IMR-90 (cell line): ENCODE data around the gene PCED1B. TPM values are rescaled to one million over a fixed set of nuclear protein-coding genes. Genes with fewer than 3 reads are reported as not detected.

ENCODE experiments used
- ATAC-seq: fragments of 200-7000 bp; cut with Tn5 transposase; 2 replicates; pipeline ENCODE4 v1.9.1; 2020; ENCODE audit warnings: low read depth, mild to moderate bottlenecking, moderate library complexity
- BruUV-seq: library from RNA; stranded (reverse); fragments of 400-500 nt; replicated peaks from 2 replicates; lab custom pipeline; 2021; lab: Mats Ljungman, UMichigan
- CTCF ChIA-PET: fragments of 300-600 bp; formaldehyde crosslinking; extraction: SDS; loops from one replicate; lab custom pipeline; 2021; ENCODE audit warnings: antibody characterized with exemption; lab: Yijun Ruan, JAX
- POLR2A ChIA-PET: fragments of 300-600 bp; sonication (Branson Sonifier 250); formaldehyde crosslinking; loops from one replicate; lab custom pipeline; 2022; ENCODE audit warnings: antibody characterized with exemption; ENCODE audit not compliant: unreplicated experiment; lab: Charles Lee
- DNase-seq: peaks from one replicate; pipeline ENCODE4 v3.0.0; 2013
- H2AFZ ChIP-seq: replicated peaks from 2 replicates; pipeline ENCODE3; 2013; ENCODE audit warnings: low read length, mild to moderate bottlenecking; ENCODE audit not compliant: poor library complexity
- H2AK5ac ChIP-seq: 2 replicates; pipeline ENCODE4 v1.6.1; 2013; ENCODE audit warnings: low read depth, low read length, inconsistent platforms
- H2AK9ac ChIP-seq: replicated peaks from 2 replicates; pipeline ENCODE3; 2013; ENCODE audit warnings: mild to moderate bottlenecking, low read depth, low read length, moderate library complexity; ENCODE audit not compliant: poor library complexity
- H2BK120ac ChIP-seq: 2 replicates; pipeline ENCODE4 v1.6.1; 2013; ENCODE audit warnings: low read depth, low read length, inconsistent platforms
- H2BK15ac ChIP-seq: 3 replicates; pipeline ENCODE4 v1.6.1; 2013; ENCODE audit warnings: low read depth, low read length, inconsistent platforms
- H2BK20ac ChIP-seq: 2 replicates; pipeline ENCODE4 v1.6.1; 2013; ENCODE audit warnings: low read depth, mild to moderate bottlenecking, inconsistent platforms, low read length, moderate library complexity
- H2BK5ac ChIP-seq: 2 replicates; pipeline ENCODE4 v1.6.1; 2013; ENCODE audit warnings: mild to moderate bottlenecking, low read depth, low read length, inconsistent platforms; ENCODE audit not compliant: poor library complexity, severe bottlenecking
- H3K14ac ChIP-seq: replicated peaks from 2 replicates; pipeline ENCODE4 v1.6.1; 2013; ENCODE audit warnings: low read depth, low read length, inconsistent platforms
- H3K18ac ChIP-seq: 2 replicates; pipeline ENCODE4 v1.6.1; 2013; ENCODE audit warnings: low read depth, low read length, control low read depth
- H3K23ac ChIP-seq: 2 replicates; pipeline ENCODE4 v1.6.1; 2013; ENCODE audit warnings: low read depth, low read length, inconsistent platforms
- H3K27ac ChIP-seq: 2 replicates; pipeline ENCODE4 v1.5.1; 2013; ENCODE audit warnings: mild to moderate bottlenecking, control low read depth, low read length; ENCODE audit not compliant: insufficient read depth
- H3K27me3 ChIP-seq: 2 replicates; pipeline ENCODE4 v1.6.1; 2013; ENCODE audit warnings: low read length; ENCODE audit not compliant: control insufficient read depth, insufficient read depth
- H3K36me3 ChIP-seq: 2 replicates; pipeline ENCODE4 v1.6.1; 2013; ENCODE audit warnings: low read length, mixed read lengths; ENCODE audit not compliant: control insufficient read depth, insufficient read depth
- H3K4ac ChIP-seq: 2 replicates; pipeline ENCODE4 v1.6.1; 2013; ENCODE audit warnings: low read depth, low read length, inconsistent platforms
- H3K4me1 ChIP-seq: 2 replicates; pipeline ENCODE4 v1.6.1; 2013; ENCODE audit warnings: low read length, mixed read lengths; ENCODE audit not compliant: control insufficient read depth, insufficient read depth
- H3K4me2 ChIP-seq: 2 replicates; pipeline ENCODE4 v1.6.1; 2013; ENCODE audit warnings: low read depth, mild to moderate bottlenecking, control low read depth, low read length, moderate library complexity
- H3K4me3 ChIP-seq: 2 replicates; pipeline ENCODE4 v1.5.1; 2013; ENCODE audit warnings: low read depth, mild to moderate bottlenecking, control low read depth, low read length, moderate library complexity; ENCODE audit not compliant: insufficient read depth
- H3K56ac ChIP-seq: 2 replicates; pipeline ENCODE4 v1.6.1; 2013; ENCODE audit warnings: low read length, inconsistent platforms; ENCODE audit not compliant: insufficient read depth; ENCODE audit errors: extremely low read depth
- H3K79me1 ChIP-seq, 2 experiments: 2 replicates each; pipeline ENCODE4 v1.6.1; 2013; ENCODE audit warnings: low read length in 2 of 2, inconsistent platforms in 1 of 2, low read depth in 1 of 2
- H3K9ac ChIP-seq: 2 replicates; pipeline ENCODE4 v1.6.1; 2013; ENCODE audit warnings: low read depth, low read length, control low read depth
- H3K9me1 ChIP-seq: 2 replicates; pipeline ENCODE4 v1.6.1; 2013; ENCODE audit warnings: low read length, inconsistent platforms; ENCODE audit not compliant: insufficient read depth
- H3K9me3 ChIP-seq: 2 replicates; pipeline ENCODE4 v1.6.1; 2013; ENCODE audit warnings: low read length; ENCODE audit not compliant: control insufficient read depth, insufficient read depth
- H4K20me1 ChIP-seq: 2 replicates; pipeline ENCODE4 v1.6.1; 2013; ENCODE audit warnings: low read length, inconsistent platforms; ENCODE audit not compliant: insufficient read depth
- H4K5ac ChIP-seq: 2 replicates; pipeline ENCODE4 v1.6.1; 2013; ENCODE audit warnings: mild to moderate bottlenecking, low read depth, low read length, control low read depth
- H4K8ac ChIP-seq, 2 experiments: 2 replicates each; pipeline ENCODE4 v1.6.1; 2013; ENCODE audit warnings: low read depth in 2 of 2, low read length in 2 of 2, control low read depth in 1 of 2, inconsistent platforms in 1 of 2
- H4K91ac ChIP-seq: 2 replicates; pipeline ENCODE4 v1.6.1; 2013; ENCODE audit warnings: low read depth, low read length, inconsistent platforms; ENCODE audit not compliant: insufficient read depth
- BHLHE40 ChIP-seq: fragments of 150-350 bp; IDR thresholded peaks from 2 replicates; pipeline ENCODE4 v1.6.1; 2016; ENCODE audit warnings: mild to moderate bottlenecking, low read depth, low read length
- CEBPB ChIP-seq: IDR thresholded peaks from 2 replicates; pipeline ENCODE4 v1.6.1; 2012; ENCODE audit warnings: low read depth, low read length, improper control_type of control experiment
- FOS ChIP-seq: fragments of 150-350 bp; IDR thresholded peaks from 2 replicates; pipeline ENCODE4 v1.6.1; 2016; ENCODE audit warnings: low read depth, low read length
- MAFK ChIP-seq: IDR thresholded peaks from 2 replicates; pipeline ENCODE4 v1.6.1; 2012; ENCODE audit warnings: low read depth, low read length, improper control_type of control experiment
- MAZ ChIP-seq: IDR thresholded peaks from 2 replicates; pipeline ENCODE4 v1.6.1; 2012; ENCODE audit warnings: low read depth, mild to moderate bottlenecking, low read length, improper control_type of control experiment, moderate library complexity, borderline replicate concordance
- POLR2A ChIP-seq: IDR thresholded peaks from 2 replicates; pipeline ENCODE4 v1.6.1; 2012; ENCODE audit warnings: mild to moderate bottlenecking, low read depth, low read length
- RAD21 ChIP-seq: IDR thresholded peaks from 2 replicates; pipeline ENCODE4 v1.6.1; 2012; ENCODE audit warnings: low read length, improper control_type of control experiment
- RCOR1 ChIP-seq: IDR thresholded peaks from 2 replicates; pipeline ENCODE4 v1.6.1; 2012; ENCODE audit warnings: mild to moderate bottlenecking, low read length, improper control_type of control experiment; ENCODE audit not compliant: insufficient replicate concordance
- RFX5 ChIP-seq: IDR thresholded peaks from 2 replicates; pipeline ENCODE4 v1.8.0; 2012; ENCODE audit warnings: low read depth, mild to moderate bottlenecking, low read length, moderate library complexity
- dilution Hi-C: fragments of 300-500 bp; cut with HindIII; formaldehyde crosslinking; loops from one replicate; pipeline ENCODE4 v1.14.3; 2018; ENCODE audit warnings: low sequenced_read_pairs; ENCODE audit not compliant: unreplicated experiment
- in situ Hi-C: fragments of 300-500 bp; cut with MboI; formaldehyde crosslinking; loops from 3 replicates; pipeline ENCODE4 v1.14.3; 2019; ENCODE audit warnings: low sequenced_read_pairs, inconsistent platforms, mixed read lengths
- intact Hi-C: fragments of 100-400 bp; cut with micrococcal nuclease; formaldehyde crosslinking; loops from 2 replicates; pipeline ENCODE4 v1.10.0; 2022
- polyA plus RNA-seq, 3 experiments: library from polyadenylated mRNA; depleted of rRNA; stranded (reverse); fragments of >200 nt; gene quantifications; 2 replicates each; pipeline ENCODE4 v1.2.3, GENCODE V29; 2012; ENCODE audit warnings: low replicate concordance in 1 of 3
- total RNA-seq: library from RNA; depleted of rRNA; stranded (reverse); fragments of >200 nt; gene quantifications from 2 replicates; pipeline ENCODE4 v1.2.3, GENCODE V29; 2012
- TF ChIP-seq, protein P1 (sequence below): fragments of 150-350 bp; IDR thresholded peaks from 2 replicates; pipeline ENCODE4 v1.6.1; 2016; ENCODE audit warnings: low read depth, mild to moderate bottlenecking, low read length, moderate library complexity, borderline replicate concordance
- TF ChIP-seq, protein P2 (sequence below): fragments of 150-350 bp; IDR thresholded peaks from 2 replicates; pipeline ENCODE4 v1.6.1; 2017; ENCODE audit warnings: mild to moderate bottlenecking, antibody characterized with exemption, low read length, low read depth

PCED1B gene
- total and polyA plus RNA-seq, 2 of the 4 experiments (the other 2 are of a cell fraction) = 0.36 to 2.6 TPM

GRCh38 chr12:47141459-47141858 lies 62.0 kb downstream of the PCED1B start:
- Histone ChIP-seq H3K18ac (no peak overlapping the region), H2BK5ac (no peak overlapping the region), H3K27ac (no peak overlapping the region), H3K4me2 (no peak overlapping the region), H2AK5ac (no peak overlapping the region), H2AFZ (peak overlapping the region; percentile 8), H3K9ac (no peak overlapping the region), H2BK120ac (no peak overlapping the region), H4K91ac (no peak overlapping the region), H4K20me1 (no peaks in the 10 kb centered on the region), H3K9me1 (0 out of 2 replicates have a peak, but pooled peaks cover 6% of the 10 kb centered on the region), H3K4me3 (no peak overlapping the region), H3K9me3 (peaks cover 5% of the 10 kb centered on the region), H3K36me3 (no peaks in the 10 kb centered on the region), H3K27me3 (no peaks in the 10 kb centered on the region), H2BK15ac (no peak overlapping the region), H4K8ac (no peak overlapping the region), H2BK20ac (no peak overlapping the region), H3K23ac (no peak overlapping the region), H3K4ac (no peak overlapping the region), H2AK9ac (no peak overlapping the region), H4K5ac (no peak overlapping the region; the same call in 1 of the 2 replicates), H3K14ac (no peak overlapping the region), H3K4me1 (peaks cover 5% of the 10 kb centered on the region; the same call in 1 of the 2 replicates), H3K79me1 (no peaks in the 10 kb centered on the region), H3K56ac (no peak overlapping the region)
- intact Hi-C loops (no loop called here), in situ Hi-C loops (no loop called here), dilution Hi-C loops (no loop called here)
- ChIA-PET CTCF (no interaction called here), POLR2A (no interaction called here)
- DNase-seq (no peak), ATAC-seq (no peak)
- TF ChIP-seq, protein P1, sequence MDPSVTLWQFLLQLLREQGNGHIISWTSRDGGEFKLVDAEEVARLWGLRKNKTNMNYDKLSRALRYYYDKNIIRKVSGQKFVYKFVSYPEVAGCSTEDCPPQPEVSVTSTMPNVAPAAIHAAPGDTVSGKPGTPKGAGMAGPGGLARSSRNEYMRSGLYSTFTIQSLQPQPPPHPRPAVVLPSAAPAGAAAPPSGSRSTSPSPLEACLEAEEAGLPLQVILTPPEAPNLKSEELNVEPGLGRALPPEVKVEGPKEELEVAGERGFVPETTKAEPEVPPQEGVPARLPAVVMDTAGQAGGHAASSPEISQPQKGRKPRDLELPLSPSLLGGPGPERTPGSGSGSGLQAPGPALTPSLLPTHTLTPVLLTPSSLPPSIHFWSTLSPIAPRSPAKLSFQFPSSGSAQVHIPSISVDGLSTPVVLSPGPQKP = no peak
- TF ChIP-seq CEBPB (no peak), POLR2A (no peak), MAFK (no peak), MAZ (no peak), RAD21 (no peak), BHLHE40 (no peak), FOS (no peak), RCOR1 (no peak), RFX5 (no peak)
- TF ChIP-seq, protein P2, sequence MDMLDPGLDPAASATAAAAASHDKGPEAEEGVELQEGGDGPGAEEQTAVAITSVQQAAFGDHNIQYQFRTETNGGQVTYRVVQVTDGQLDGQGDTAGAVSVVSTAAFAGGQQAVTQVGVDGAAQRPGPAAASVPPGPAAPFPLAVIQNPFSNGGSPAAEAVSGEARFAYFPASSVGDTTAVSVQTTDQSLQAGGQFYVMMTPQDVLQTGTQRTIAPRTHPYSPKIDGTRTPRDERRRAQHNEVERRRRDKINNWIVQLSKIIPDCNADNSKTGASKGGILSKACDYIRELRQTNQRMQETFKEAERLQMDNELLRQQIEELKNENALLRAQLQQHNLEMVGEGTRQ = no peak
- BruUV-seq = no TSS peak
